Measurements from ENCODE around the gene PHF13. TPM values are rescaled to one million over a fixed set of nuclear protein-coding genes. Genes with fewer than 3 reads are reported as not detected.
"Not testable (repeated sequence)": the region's sequence is repeated elsewhere in the genome, so short reads cannot be mapped to it uniquely, and the experiment has no call there.

Gene PHF13
- total and polyA plus RNA-seq, 12 donors: 3.7 to 12.2 (median 7.6) TPM

DNA sequence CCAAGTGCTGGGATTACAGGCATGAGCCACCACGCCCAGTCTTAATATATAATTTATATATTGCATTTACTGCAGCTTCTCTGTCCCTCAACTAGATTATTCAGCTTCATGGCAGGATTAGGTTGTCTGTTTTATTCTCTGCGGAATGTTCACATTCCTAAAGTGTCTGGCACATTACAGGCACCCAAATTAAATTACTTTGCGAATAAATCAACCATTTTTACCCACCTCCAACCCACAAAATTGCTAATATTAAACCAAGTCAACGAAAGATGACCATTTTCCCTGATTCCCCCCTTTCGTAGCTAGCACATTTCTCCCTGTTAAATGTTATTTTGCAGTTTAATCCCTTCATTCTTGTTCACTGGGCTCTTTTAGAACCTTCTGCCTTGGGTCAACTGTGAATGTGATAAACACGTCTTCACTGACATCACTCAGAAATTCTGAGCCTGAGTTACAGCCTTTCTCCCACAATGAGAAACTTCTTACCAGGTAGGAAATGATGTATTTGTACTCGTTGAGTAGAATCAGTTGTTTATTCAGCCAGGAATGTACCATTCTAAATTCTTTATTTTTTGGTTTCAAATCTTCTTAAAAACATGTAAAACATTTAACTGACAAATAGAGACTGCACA lies 47.0 kb downstream of the PHF13 start:
- peaks cover 0 to 43% (median 0%) of the 10 kb centered on the region in 9 donors for H3K36me3 ChIP-seq
- intact Hi-C loops (cut with DNase I): no loop called here
- no peak overlapping the region for H3K27ac ChIP-seq
- TF ChIP-seq, protein P1, sequence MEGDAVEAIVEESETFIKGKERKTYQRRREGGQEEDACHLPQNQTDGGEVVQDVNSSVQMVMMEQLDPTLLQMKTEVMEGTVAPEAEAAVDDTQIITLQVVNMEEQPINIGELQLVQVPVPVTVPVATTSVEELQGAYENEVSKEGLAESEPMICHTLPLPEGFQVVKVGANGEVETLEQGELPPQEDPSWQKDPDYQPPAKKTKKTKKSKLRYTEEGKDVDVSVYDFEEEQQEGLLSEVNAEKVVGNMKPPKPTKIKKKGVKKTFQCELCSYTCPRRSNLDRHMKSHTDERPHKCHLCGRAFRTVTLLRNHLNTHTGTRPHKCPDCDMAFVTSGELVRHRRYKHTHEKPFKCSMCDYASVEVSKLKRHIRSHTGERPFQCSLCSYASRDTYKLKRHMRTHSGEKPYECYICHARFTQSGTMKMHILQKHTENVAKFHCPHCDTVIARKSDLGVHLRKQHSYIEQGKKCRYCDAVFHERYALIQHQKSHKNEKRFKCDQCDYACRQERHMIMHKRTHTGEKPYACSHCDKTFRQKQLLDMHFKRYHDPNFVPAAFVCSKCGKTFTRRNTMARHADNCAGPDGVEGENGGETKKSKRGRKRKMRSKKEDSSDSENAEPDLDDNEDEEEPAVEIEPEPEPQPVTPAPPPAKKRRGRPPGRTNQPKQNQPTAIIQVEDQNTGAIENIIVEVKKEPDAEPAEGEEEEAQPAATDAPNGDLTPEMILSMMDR (IDR thresholded peaks at IDR 0.05): no peak
- no peak for ATAC-seq
- 77 to 90% methylated on average over 7 of the region's 7 CpGs for WGBS, 2 donors
- H3K27me3 ChIP-seq: no peaks in the 10 kb centered on the region
- H3K9me3 ChIP-seq: no peaks in the 10 kb centered on the region
- H3K4me1 ChIP-seq: peaks cover 0 to 15% (median 0%) of the 10 kb centered on the region in 9 donors
- DNase-seq: no peak
- H3K4me3 ChIP-seq: no peak overlapping the region

DNA sequence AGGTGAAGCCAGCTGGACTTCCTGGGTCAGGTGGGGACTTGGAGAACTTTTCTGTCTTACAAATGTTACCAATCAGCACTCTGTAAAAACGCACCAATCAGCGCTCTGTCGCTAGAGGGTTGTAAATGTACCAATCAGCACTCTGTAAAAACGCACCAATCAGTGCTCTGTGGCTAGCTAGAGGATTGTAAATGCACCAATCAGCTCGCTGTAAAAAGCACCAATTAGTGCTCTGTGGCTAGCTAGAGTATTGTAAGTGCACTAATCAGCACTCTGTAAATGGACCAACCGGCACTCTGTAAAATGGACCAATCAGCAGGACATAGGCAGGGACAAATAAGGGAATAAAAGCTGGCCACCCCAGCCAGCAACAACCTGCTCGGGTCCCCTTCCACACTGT lies 48.9 kb downstream of the PHF13 start:
- H3K36me3 ChIP-seq: peaks cover 0 to 62% (median 5%) of the 10 kb centered on the region in 9 donors
- H3K27ac ChIP-seq; intact Hi-C loops (cut with DNase I); DNase-seq; H3K9me3 ChIP-seq; H3K27me3 ChIP-seq; ATAC-seq; H3K4me3 ChIP-seq: not testable (repeated sequence)
- 98 to 99% methylated on average over 7 of the region's 7 CpGs for WGBS, 2 donors
- peaks cover 0 to 21% (median 7%) of the 10 kb centered on the region in 9 donors for H3K4me1 ChIP-seq

DNA sequence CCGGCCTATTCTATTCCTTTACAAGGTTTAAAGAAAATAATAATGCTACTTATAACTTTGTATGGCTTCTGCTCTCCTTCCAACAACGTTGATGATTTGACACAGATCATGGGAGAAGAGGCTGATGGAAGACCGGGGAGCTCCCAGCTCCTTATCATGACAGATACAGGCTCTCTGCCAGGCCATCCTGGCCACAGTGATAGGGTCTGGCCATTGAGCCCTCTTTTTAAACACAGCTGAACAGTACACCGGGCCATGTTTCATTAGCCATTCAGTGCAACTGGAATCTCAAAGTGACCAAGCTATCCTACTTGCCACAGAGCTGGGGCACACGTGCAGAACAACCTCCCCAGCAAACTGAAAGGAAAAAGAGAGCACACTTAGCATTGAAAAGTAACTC lies 53.2 kb downstream of the PHF13 start:
- intact Hi-C loops (cut with DNase I): no loop called here
- no peak overlapping the region for H3K4me3 ChIP-seq
- H3K36me3 ChIP-seq: peaks cover 0 to 64% (median 5%) of the 10 kb centered on the region in 9 donors
- WGBS, 2 donors: 47 to 68% methylated on average over 5 of the region's 5 CpGs
- DNase-seq (no peak), ATAC-seq (peak; percentile 4 to 58 (median 43))
- no peaks in the 10 kb centered on the region for H3K27me3 ChIP-seq
- TF ChIP-seq, protein P1 (IDR thresholded peaks at IDR 0.05): no peak
- H3K4me1 ChIP-seq: peaks cover 0 to 20% (median 8%) of the 10 kb centered on the region in 9 donors
- H3K9me3 ChIP-seq: no peaks in the 10 kb centered on the region
- H3K27ac ChIP-seq: peak overlapping the region; percentile 6 to 85 (median 70)

DNA sequence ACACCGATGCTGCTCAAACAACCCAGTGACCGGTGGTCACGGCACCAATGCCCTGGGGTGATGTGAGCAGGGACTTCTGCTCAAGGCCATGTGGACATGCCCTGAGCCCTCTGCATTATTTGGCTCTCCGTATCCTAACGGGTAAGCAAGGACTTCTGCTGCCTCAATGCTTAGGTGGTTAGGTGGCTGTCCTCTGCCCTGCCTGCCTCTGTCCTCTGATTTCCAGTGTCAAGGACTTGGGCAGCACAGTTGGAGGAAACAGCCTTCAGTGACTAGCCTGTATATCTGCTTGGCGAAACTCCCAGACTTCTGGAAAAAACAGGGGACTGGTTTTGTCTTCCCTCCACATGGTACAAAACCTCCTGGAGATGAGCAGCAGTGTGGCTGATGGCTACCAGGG lies 53.6 kb downstream of the PHF13 start:
- 76% methylated on average over 6 of the region's 6 CpGs for WGBS, 2 donors
- peaks cover 0 to 25% (median 11%) of the 10 kb centered on the region in 9 donors for H3K4me1 ChIP-seq
- H3K9me3 ChIP-seq: no peaks in the 10 kb centered on the region
- DNase-seq: peak in 1 of 2 donors; percentile 62
- H3K27me3 ChIP-seq: no peaks in the 10 kb centered on the region
- TF ChIP-seq, protein P1 (IDR thresholded peaks at IDR 0.05): no peak
- H3K36me3 ChIP-seq: peaks cover 0 to 62% (median 5%) of the 10 kb centered on the region in 9 donors
- peak overlapping the region; percentile 6 to 85 (median 70) for H3K27ac ChIP-seq
- peak; percentile 83 to 92 (median 90) for ATAC-seq
- intact Hi-C loops (cut with DNase I): no loop called here
- H3K4me3 ChIP-seq: no peak overlapping the region

DNA sequence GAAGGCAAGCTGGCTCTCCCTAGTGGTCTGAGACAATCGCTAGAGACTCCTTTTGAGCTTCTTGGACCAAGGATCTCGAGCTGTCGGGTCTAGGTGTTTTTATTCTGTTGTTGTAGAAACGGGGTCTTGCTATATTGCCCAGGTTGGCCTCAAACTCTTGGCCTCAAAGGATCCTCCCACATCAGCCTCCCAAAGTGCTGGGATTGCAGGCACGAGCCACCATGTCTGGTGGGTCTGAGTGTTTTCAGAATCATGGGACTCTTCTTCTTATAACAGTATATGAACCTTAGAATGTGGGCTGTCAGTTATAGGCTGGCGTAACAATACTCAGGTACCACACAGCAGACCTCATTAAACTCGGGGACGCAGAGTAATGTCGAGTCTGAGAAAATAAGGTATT lies 55.0 kb downstream of the PHF13 start:
- 99% methylated on average over 9 of the region's 9 CpGs for WGBS, 2 donors

More for the DNA sequence above, 55.0 kb downstream of the PHF13 start:
- Histone ChIP-seq H3K4me1 (peaks cover 0 to 37% (median 11%) of the 10 kb centered on the region in 9 donors), H3K27ac (no peak overlapping the region), H3K4me3 (no peak overlapping the region), H3K36me3 (peaks cover 0 to 65% (median 5%) of the 10 kb centered on the region in 9 donors), H3K27me3 (no peaks in the 10 kb centered on the region), H3K9me3 (no peaks in the 10 kb centered on the region)
- ATAC-seq (no peak), DNase-seq (no peak)
- TF ChIP-seq, protein P1 (IDR thresholded peaks at IDR 0.05): no peak
- intact Hi-C loops (cut with DNase I): no loop called here
